Upper lobe of left lung (tissue), 6 donors: ENCODE data around the gene TSPAN1. TPM values are rescaled to one million over a fixed set of nuclear protein-coding genes. Genes with fewer than 3 reads are reported as not detected.
A peak's percentile ranks its signal among the peaks of the same experiment; 100 is the strongest.

Source experiments
- ATAC-seq, 2 donors: fragments of 200-7000 bp; cut with Tn5 transposase; one replicate each; pipeline ENCODE4 v1.9.1; 2022; ENCODE audit warnings: mild to moderate bottlenecking in 2 of 2, moderate library complexity in 2 of 2; ENCODE audit not compliant: low FRiP score in 2 of 2
- DNase-seq, 2 donors: peaks; one replicate each; pipeline ENCODE4 v3.0.0-alpha.2; 2019 to 2020
- H3K27ac ChIP-seq, 4 donors: fragments of 200-600 bp; sonication (generic); one replicate each; pipeline ENCODE4 v1.5.1; 2016 to 2019
- H3K27me3 ChIP-seq, 4 donors: fragments of 200-600 bp; sonication (generic); one replicate each; pipeline ENCODE4 v1.5.1; 2017 to 2019
- H3K36me3 ChIP-seq, 4 donors: fragments of 200-600 bp; sonication (generic); one replicate each; pipeline ENCODE4 v1.5.1; 2016 to 2019
- H3K4me1 ChIP-seq, 4 donors: fragments of 200-600 bp; sonication (generic); one replicate each; pipeline ENCODE4 v1.5.1; 2018 to 2019
- H3K4me3 ChIP-seq, 4 donors: fragments of 200-600 bp; sonication (generic); one replicate each; pipeline ENCODE4 v1.5.1; 2017 to 2019; ENCODE audit warnings: mild to moderate bottlenecking in 2 of 4, moderate library complexity in 1 of 4
- H3K9me3 ChIP-seq, 4 donors: fragments of 200-600 bp; sonication (generic); one replicate each; pipeline ENCODE4 v1.5.1; 2018 to 2019
- CTCF ChIP-seq, 6 experiments: fragments of 450-650 bp in 4 of 6; fragments of 200-600 bp in 2 of 6; sonication (generic) in 2 of 6; IDR thresholded peaks; one replicate each; pipeline ENCODE4 v1.5.1; 2016 to 2019; ENCODE audit warnings: antibody characterized with exemption in 6 of 6
- EP300 ChIP-seq, 4 donors: sonication (generic); formaldehyde crosslinking; IDR thresholded peaks; one replicate each; pipeline ENCODE4 v1.5.1; 2017; ENCODE audit warnings: antibody characterized with exemption in 4 of 4, control low read depth in 2 of 4
- POLR2A ChIP-seq, 4 donors: fragments of 450-650 bp; IDR thresholded peaks; one replicate each; pipeline ENCODE4 v1.5.1; 2016 to 2017; ENCODE audit warnings: antibody characterized with exemption in 4 of 4, mild to moderate bottlenecking in 2 of 4
- POLR2AphosphoS5 ChIP-seq, 2 donors: sonication (generic); formaldehyde crosslinking; IDR thresholded peaks; one replicate each; pipeline ENCODE4 v1.5.1; 2017; ENCODE audit warnings: antibody characterized with exemption in 2 of 2
- WGBS, 2 donors: methylation state at CpG; one replicate each; pipeline ENCODE4 v1.1.5; 2017 to 2018; 5-methylcytosine and 5-hydroxymethylcytosine counted together
- total RNA-seq, 6 donors: library from RNA; depleted of rRNA in 4 of 6; stranded (reverse); fragments of >200 nt in 4 of 6; gene quantifications; one replicate each; pipeline versions ENCODE4 v1.1.0 to v1.2.1, GENCODE V29; 2016 to 2021
- donor health status: DM: no; HTN: no; CAD: no; lungs with moderate emphysema.
- donor health status: DM: no; HTN: yes; CAD: no; lungs with severe emphysema.

TSPAN1 gene
- total RNA-seq, 6 donors from 2014 or later: 12.2 to 109 (median 31.2) TPM

GRCh38 chr1:46187106-46187869 lies 12.4 kb downstream of the TSPAN1 start:
- Histone ChIP-seq H3K4me1 (peaks cover 16 to 52% (median 33%) of the 10 kb centered on the region in 4 donors), H3K4me3 (no peak overlapping the region), H3K27me3 (no peaks in the 10 kb centered on the region), H3K27ac (peak overlapping the region; percentile 7 to 76 (median 44)), H3K9me3 (no peaks in the 10 kb centered on the region), H3K36me3 (peaks cover 0 to 28% (median 17%) of the 10 kb centered on the region in 4 donors)
- TF ChIP-seq EP300 (IDR thresholded peaks at IDR 0.05): no peak
- peak in 1 of 4 donors; percentile 16 for TF ChIP-seq POLR2A (IDR thresholded peaks at IDR 0.05)
- DNase-seq (peak in 1 of 2 donors; percentile 54), ATAC-seq (peak in 1 of 2 donors; percentile 62)
- 85 to 90% methylated on average over 4 to 8 of the region's 8 CpGs for WGBS, 2 donors

- 63 to 71% methylated on average over 6 of the region's 6 CpGs for WGBS, 2 donors
- no peaks in the 10 kb centered on the region for H3K27me3 ChIP-seq
- no peak overlapping the region for H3K4me3 ChIP-seq
- peaks cover 2 to 39% (median 28%) of the 10 kb centered on the region in 4 donors for H3K36me3 ChIP-seq
- ATAC-seq: peak; percentile 44 to 47
- H3K27ac ChIP-seq: peak overlapping the region in 3 of 4 donors; percentile 21 to 76 (median 68)
- H3K4me1 ChIP-seq: peaks cover 6 to 40% (median 23%) of the 10 kb centered on the region in 4 donors
- no peaks in the 10 kb centered on the region for H3K9me3 ChIP-seq
- no peak for DNase-seq
- TF ChIP-seq POLR2AphosphoS5 (IDR thresholded peaks at IDR 0.05): no peak
These were observed 13.6 kb downstream of the TSPAN1 start for GRCh38 chr1:46188295-46189030.

GRCh38 chr1:46190539-46190938 lies 15.7 kb downstream of the TSPAN1 start:
- no peak overlapping the region for H3K4me3 ChIP-seq
- H3K9me3 ChIP-seq: no peaks in the 10 kb centered on the region
- peaks cover 3 to 33% (median 16%) of the 10 kb centered on the region in 4 donors for H3K4me1 ChIP-seq
- H3K27me3 ChIP-seq: no peaks in the 10 kb centered on the region
- ATAC-seq (no peak), DNase-seq (no peak)
- peak overlapping the region in 3 of 4 donors; percentile 2 to 54 (median 32) for H3K27ac ChIP-seq
- 72 to 73% methylated on average over 3 of the region's 3 CpGs for WGBS, 2 donors
- TF ChIP-seq EP300 (IDR thresholded peaks at IDR 0.05): no peak
- no peak for TF ChIP-seq CTCF (IDR thresholded peaks at IDR 0.05)
- no peak for TF ChIP-seq POLR2A (IDR thresholded peaks at IDR 0.05)
- no peak for TF ChIP-seq POLR2AphosphoS5 (IDR thresholded peaks at IDR 0.05)
- peaks cover 5 to 51% (median 40%) of the 10 kb centered on the region in 4 donors for H3K36me3 ChIP-seq

- Histone ChIP-seq H3K27ac (peak overlapping the region in 1 of 4 donors; percentile 32), H3K4me3 (no peak overlapping the region), H3K4me1 (peaks cover 3 to 33% (median 17%) of the 10 kb centered on the region in 4 donors), H3K9me3 (no peaks in the 10 kb centered on the region), H3K36me3 (peaks cover 5 to 57% (median 42%) of the 10 kb centered on the region in 4 donors), H3K27me3 (no peaks in the 10 kb centered on the region)
- WGBS, 2 donors: 93 to 94% methylated on average over 9 of the region's 9 CpGs
- no peak for TF ChIP-seq POLR2A (IDR thresholded peaks at IDR 0.05)
- no peak for TF ChIP-seq CTCF (IDR thresholded peaks at IDR 0.05)
- no peak for TF ChIP-seq POLR2AphosphoS5 (IDR thresholded peaks at IDR 0.05)
- TF ChIP-seq EP300 (IDR thresholded peaks at IDR 0.05): no peak
- no peak for ATAC-seq
- no peak for DNase-seq
These were observed 16.3 kb downstream of the TSPAN1 start for GRCh38 chr1:46191033-46191701.

GRCh38 chr1:46192171-46192570 lies 17.3 kb downstream of the TSPAN1 start:
- H3K9me3 ChIP-seq: no peaks in the 10 kb centered on the region
- H3K27me3 ChIP-seq: no peaks in the 10 kb centered on the region
- H3K4me3 ChIP-seq: no peak overlapping the region
- DNase-seq (no peak), ATAC-seq (no peak)
- no peak for TF ChIP-seq POLR2AphosphoS5 (IDR thresholded peaks at IDR 0.05)
- TF ChIP-seq EP300 (IDR thresholded peaks at IDR 0.05): no peak
- no peak for TF ChIP-seq CTCF (IDR thresholded peaks at IDR 0.05)
- TF ChIP-seq POLR2A (IDR thresholded peaks at IDR 0.05): no peak
- no peak overlapping the region for H3K27ac ChIP-seq
- WGBS, 2 donors: 94 to 95% methylated on average over 9 to 10 of the region's 10 CpGs
- peaks cover 5 to 31% (median 22%) of the 10 kb centered on the region in 4 donors for H3K4me1 ChIP-seq
- peaks cover 5 to 63% (median 45%) of the 10 kb centered on the region in 4 donors for H3K36me3 ChIP-seq
